ENCODE measurements around the gene RGS6.

Gene RGS6

GRCh38 chr14:72499746-72500145, 567.5 kb downstream of the RGS6 start:
- DNase-seq (ENCODE audit: low spot score): no peak

GRCh38 chr14:72500234-72500838, 568.1 kb downstream of the RGS6 start:
- no peak for DNase-seq (ENCODE audit: low spot score)

GRCh38 chr14:72501439-72501838, 569.2 kb downstream of the RGS6 start:
- no peak for DNase-seq (ENCODE audit: low spot score)

- no peak for DNase-seq (ENCODE audit: low spot score)
Measured at GRCh38 chr14:72503271-72503670, 571.0 kb downstream of the RGS6 start.

- DNase-seq (ENCODE audit: low spot score): no peak
Measured at GRCh38 chr14:72503696-72504368, 571.6 kb downstream of the RGS6 start.

- DNase-seq (ENCODE audit: low spot score): no peak
Measured at GRCh38 chr14:72510566-72510965, 578.3 kb downstream of the RGS6 start.

- no peak for DNase-seq (ENCODE audit: low spot score)
Measured at GRCh38 chr14:72512281-72512680, 580.1 kb downstream of the RGS6 start.

- DNase-seq (ENCODE audit: low spot score): no peak
Measured at GRCh38 chr14:72512925-72513324, 580.7 kb downstream of the RGS6 start.

GRCh38 chr14:72513346-72513745, 581.1 kb downstream of the RGS6 start:
- no peak for DNase-seq (ENCODE audit: low spot score)

GRCh38 chr14:72513965-72514659, 581.9 kb downstream of the RGS6 start:
- DNase-seq (ENCODE audit: low spot score): peak; percentile 78

- no peak for DNase-seq (ENCODE audit: low spot score)
Measured at GRCh38 chr14:72514660-72515025, 582.4 kb downstream of the RGS6 start.

GRCh38 chr14:72515779-72516770, 583.8 kb downstream of the RGS6 start:
- no peak for DNase-seq (ENCODE audit: low spot score)

- DNase-seq (ENCODE audit: low spot score): peak; percentile 74
Measured at GRCh38 chr14:72516936-72517700, 584.9 kb downstream of the RGS6 start.

- DNase-seq (ENCODE audit: low spot score): no peak
Measured at GRCh38 chr14:72517736-72518135, 585.5 kb downstream of the RGS6 start.

- no peak for DNase-seq (ENCODE audit: low spot score)
Measured at GRCh38 chr14:72518809-72519377, 586.7 kb downstream of the RGS6 start.

GRCh38 chr14:72519543-72519942, 587.3 kb downstream of the RGS6 start:
- DNase-seq (ENCODE audit: low spot score): no peak

- no peak for DNase-seq (ENCODE audit: low spot score)
Measured at GRCh38 chr14:72521045-72521444, 588.8 kb downstream of the RGS6 start.

- no peak for DNase-seq (ENCODE audit: low spot score)
Measured at GRCh38 chr14:72521968-72522741, 589.9 kb downstream of the RGS6 start.

GRCh38 chr14:72522847-72523246, 590.6 kb downstream of the RGS6 start:
- no peak for DNase-seq (ENCODE audit: low spot score)
